HG02885 (cell line): ENCODE measurements around the gene PARL.
"Not testable (repeated sequence)": the region's sequence is repeated elsewhere in the genome, so short reads cannot be mapped to it uniquely, and the experiment has no call there.

Experiments used
- ATAC-seq: cut with Tn5 transposase; IDR thresholded peaks from one replicate; pipeline ENCODE4 v1.9.1; 2021; ENCODE audit warnings: mild to moderate bottlenecking; ENCODE audit not compliant: unreplicated experiment, poor library complexity

The PARL gene

DNA sequence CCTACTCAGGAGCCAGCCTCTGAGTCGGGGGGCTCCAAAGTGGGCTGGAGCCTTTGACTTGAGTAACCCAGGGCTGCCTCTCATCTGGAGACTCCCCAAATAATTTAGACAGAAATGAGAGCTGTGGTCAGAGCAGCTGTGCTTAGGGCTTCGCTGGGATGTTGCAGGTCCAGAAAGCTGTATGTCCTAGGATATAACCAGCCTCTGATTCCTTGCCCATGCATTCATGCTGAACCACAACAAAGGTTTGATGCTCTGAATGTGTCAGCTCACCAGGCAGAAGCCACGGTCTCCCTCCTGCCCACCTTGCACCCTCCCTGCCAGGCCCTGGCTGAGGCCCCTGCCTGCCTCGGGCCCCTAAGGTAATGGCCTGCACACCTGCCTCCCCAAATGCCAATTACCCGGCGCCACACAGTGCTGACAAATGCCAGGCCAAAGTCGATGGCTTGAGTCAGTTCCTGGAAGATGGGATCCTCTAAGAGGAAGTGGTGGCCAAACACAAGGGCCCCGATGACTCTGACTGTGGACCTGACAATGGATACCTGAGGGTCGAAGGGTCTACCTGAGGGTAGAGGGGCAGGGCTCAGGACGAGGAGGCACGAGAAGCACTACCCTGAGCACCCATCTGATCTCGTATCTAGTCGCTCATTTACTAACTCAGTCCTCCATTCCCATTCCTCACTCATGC is 21.7 kb upstream of the PARL start:
- no peak for ATAC-seq

GRCh38 chr3:183904833-183905780 is 20.4 kb upstream of the PARL start:
- no peak for ATAC-seq

- no peak for ATAC-seq
Observed at GRCh38 chr3:183898028-183898431, 13.3 kb upstream of the PARL start.

DNA sequence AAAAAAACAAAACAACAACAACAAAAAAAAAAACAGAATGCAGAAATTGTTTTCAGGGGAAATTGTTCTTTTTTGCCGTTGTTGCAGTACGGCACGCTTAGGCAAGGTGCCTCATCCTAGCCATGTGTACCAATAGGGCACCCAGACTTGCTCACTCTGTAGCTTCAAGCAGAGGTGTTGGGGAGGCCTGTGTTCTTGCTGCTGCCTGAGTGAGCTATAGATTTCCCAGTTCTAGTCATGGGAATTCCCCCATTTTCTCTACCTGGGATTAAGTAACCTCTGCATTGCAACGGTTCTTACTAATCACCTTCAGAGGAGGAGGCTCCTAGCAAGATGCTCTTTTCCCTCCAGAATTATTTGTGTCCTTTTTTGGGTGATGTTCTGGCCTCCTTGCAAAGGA is 12.9 kb upstream of the PARL start:
- ATAC-seq, result no peak

DNA sequence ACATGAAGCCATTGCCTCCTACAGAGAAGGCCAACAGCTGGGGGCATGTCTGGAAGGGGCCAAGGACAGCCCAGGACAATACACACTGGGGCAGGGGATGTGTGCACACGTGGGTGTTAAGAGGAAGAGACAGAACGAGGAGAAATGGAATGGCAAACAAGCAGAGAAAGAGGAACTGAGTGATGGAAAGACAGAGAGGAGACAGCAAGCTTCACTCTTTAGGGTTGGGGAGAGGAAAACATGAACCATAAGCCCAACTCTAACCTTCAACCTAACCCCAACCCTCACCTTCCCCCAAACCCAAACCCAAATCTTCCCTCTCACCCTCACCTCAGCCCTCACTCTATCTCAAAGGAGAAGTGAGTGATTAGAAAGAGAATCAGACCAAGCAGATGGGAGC is 11.9 kb upstream of the PARL start:
- ATAC-seq, result no peak

DNA sequence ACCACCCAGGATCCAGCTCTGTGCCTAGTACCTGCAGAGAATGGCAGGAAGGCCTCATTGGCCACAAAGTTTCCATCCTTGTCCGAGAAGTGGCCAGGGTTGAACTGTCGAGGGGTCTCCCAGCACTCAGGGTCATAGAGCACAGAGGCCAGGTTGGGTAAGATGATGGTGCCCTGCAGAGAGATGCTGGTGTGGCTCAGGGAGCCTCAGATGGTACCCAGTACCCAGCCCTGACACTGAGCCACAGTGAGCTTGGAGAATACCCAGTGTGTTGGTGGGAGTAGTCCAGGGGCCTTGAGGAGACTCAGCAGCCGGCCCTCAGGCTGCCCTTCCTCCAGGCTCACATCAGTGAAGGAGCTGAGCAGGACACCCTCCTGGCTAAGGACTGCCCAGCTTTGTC is 11.5 kb upstream of the PARL start:
- no peak for ATAC-seq

- no peak for ATAC-seq
Observed at GRCh38 chr3:183895774-183896173, 11.1 kb upstream of the PARL start.

- no peak for ATAC-seq
Observed at GRCh38 chr3:183895296-183895695, 10.6 kb upstream of the PARL start.

GRCh38 chr3:183892610-183893214 is 8.0 kb upstream of the PARL start:
- no peak for ATAC-seq

DNA sequence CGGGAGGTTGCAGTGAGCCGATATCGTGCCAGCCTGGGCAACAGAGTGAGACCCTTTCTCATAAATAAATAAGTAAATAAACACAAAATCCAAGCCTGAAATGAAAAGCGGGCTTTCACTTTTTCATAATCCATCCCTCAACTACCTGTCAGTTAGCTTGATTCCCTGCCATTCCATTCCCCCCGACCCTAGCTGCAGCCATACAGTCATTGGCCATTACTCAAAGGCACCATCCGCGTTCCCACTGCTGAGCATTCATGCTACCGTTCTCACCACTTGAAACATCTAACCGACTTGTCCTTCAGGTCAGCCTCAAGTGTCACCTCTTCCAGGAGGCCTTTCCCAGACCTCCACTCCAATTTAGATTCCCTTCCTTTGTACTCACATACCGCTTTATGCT is 1.1 kb upstream of the PARL start:
- no peak for ATAC-seq

DNA sequence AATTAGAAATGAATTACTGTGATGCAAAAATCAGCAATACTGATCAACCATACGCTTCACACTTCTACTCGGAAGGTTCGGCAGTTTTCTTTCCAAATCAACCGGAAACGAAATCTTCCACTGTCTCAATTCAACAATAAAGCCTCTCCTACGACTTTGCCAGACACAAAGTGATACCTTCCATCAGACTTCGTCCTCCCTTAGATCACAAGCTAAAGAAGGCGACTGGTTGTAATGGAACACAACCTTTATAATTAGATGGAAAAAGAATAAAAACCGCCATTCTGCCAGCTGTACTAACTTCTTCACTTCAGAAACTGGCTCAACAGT is 618 bp downstream of the PARL start:
- no peak for ATAC-seq

DNA sequence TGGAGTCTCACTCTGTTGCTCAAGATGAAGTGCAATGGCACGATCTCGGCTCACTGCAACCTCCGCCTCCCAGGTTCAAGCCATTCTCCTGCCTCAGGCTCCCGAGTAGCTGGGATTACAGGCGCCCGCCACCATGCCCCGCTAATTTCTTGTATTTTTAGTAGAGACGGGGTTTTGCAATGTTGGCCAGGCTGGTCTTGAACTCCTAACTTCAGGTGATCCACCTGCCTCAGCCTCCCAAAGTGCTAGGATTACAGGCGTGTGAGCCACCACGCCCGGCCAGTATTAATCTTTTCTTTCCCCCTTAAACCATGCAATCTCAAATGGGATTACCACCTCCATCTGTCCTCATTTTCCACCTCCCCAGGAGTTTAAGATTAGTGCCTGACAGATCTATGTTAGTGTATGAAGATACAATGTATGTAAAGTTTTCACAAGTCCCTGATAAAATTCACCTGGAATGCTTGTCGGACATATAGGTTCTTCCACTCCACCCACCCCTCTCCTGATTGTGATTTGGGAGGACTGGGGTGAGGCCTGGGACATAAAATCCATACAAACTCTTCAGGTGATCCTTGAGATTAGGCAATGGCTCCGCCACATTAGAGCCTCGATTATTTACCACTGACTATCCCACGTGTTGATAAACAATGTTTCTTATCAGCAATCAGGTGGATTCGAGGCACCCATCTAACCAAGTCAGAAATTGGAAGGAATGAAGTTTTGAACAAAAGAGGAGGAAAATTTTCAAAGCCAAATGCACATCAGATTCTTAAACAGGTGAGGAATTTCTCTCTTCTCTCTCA is 1.2 kb downstream of the PARL start:
- ATAC-seq, result no peak

DNA sequence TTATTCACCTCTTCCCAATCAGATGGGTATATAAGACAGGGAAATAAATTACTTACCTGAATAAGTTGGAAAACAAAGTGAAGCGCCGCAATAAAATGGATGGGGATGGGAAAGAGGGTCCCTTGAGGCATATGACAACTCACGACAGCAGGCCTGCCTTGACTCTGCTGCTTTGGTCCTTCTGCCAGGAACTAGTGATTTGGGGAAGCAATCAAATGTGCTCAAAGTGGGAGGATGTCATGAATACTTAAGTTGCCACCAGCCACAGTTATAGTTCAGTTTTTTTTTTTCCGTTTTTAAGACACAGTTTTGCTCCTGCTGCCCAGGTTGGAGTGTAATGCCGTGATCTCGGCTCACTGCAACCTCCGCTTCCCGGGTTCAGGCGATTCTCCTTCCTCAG is 4.6 kb downstream of the PARL start:
- no peak for ATAC-seq

- ATAC-seq, result no peak
Observed at GRCh38 chr3:183879243-183879642, 5.4 kb downstream of the PARL start.

- no peak for ATAC-seq
Observed at GRCh38 chr3:183878071-183878470, 6.6 kb downstream of the PARL start.

- not testable (repeated sequence) for ATAC-seq
Observed at GRCh38 chr3:183877227-183877626, 7.5 kb downstream of the PARL start.

GRCh38 chr3:183875411-183875810 is 9.3 kb downstream of the PARL start:
- no peak for ATAC-seq

GRCh38 chr3:183873914-183874313 is 10.8 kb downstream of the PARL start:
- ATAC-seq, result no peak

GRCh38 chr3:183871541-183871940 is 13.1 kb downstream of the PARL start:
- ATAC-seq, result no peak

DNA sequence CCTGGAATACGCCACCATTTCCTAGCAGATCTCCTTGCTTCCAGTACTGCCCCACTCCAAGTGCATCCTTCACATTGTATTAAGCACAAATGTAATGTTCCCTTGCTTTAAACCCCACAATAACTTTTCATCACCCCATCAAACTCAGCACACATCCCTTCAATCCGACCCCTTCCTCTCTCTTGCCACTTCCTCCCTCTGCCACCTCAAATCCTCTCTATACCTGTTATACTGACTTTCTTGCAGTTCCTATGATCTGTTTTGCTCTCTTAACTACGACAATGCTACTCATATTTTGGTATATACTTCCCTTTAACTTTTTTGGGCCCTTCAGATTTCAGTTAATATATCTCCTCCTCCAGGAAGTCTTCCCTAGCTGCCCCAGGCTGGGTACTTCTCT is 14.1 kb downstream of the PARL start:
- ATAC-seq, result no peak

DNA sequence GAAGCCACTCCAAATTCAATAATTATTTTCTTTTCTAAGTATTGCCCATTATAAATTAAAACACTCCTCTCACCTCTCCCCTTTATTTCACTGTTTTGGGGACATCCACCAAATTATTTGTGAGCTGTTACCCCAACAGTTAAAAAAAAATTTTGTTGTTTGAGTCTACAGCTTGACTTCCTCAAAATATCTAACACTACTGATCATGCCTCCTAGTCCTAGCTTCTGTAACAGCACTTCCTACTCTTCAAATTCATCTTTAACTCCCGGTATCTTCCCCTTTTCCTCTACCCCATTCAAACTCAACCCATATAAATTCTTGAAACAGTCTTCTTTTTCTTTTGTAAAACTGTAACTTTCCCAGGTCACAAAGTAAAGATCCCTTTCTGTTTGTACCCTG is 15.9 kb downstream of the PARL start:
- ATAC-seq, result no peak
